ENCODE results near the gene AMIGO2.

The AMIGO2 gene

DNA sequence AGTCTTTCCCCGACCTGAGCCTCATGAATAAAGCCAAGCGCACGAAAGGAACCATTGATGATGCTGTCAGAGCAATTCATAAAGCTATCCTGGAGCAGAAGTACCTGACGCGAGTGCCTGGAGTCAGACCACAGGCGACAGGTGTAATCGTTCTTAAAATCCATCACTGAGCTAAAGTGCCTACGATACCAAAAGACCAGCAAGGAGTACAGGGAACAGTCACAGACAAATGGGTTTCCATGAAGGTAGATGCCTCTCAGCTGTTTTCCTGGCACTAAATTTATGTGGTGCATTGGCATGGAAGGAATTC lies 1.7 kb downstream of the AMIGO2 start:
- Histone ChIP-seq H2AFZ (ENCODE audit: low read depth, low read length, severe bottlenecking) (no peak overlapping the region), H3K27me3 (ENCODE audit: low read length) (no peaks in the 10 kb centered on the region), H3K9me3 (ENCODE audit: insufficient read depth, low read length) (no peaks in the 10 kb centered on the region), H3K27ac (ENCODE audit: low read depth, low read length) (no peak overlapping the region), H3K79me2 (ENCODE audit: insufficient read depth, low read length) (no peaks in the 10 kb centered on the region), H4K20me1 (ENCODE audit: low read depth, low read length) (no peaks in the 10 kb centered on the region), H3K36me3 (ENCODE audit: low read length) (no peaks in the 10 kb centered on the region), H3K9me2 (replicated peaks; ENCODE audit: insufficient read depth, low read length) (no peaks in the 10 kb centered on the region), H3F3A (ENCODE audit: insufficient read depth) (peaks cover 19% of the 10 kb centered on the region), H3K4me3 (ENCODE audit: insufficient read depth, low read length, poor library complexity, severe bottlenecking) (no peak overlapping the region), H3K4me2 (ENCODE audit: low read depth, low read length, poor library complexity, severe bottlenecking) (peak overlapping the region; percentile 96), H3K9ac (ENCODE audit: low read length) (no peak overlapping the region)
- no peak for TF ChIP-seq EZH2phosphoT487 (conservative IDR thresholded peaks at IDR 0.05; ENCODE audit: low read length)
- TF ChIP-seq, protein P1, sequence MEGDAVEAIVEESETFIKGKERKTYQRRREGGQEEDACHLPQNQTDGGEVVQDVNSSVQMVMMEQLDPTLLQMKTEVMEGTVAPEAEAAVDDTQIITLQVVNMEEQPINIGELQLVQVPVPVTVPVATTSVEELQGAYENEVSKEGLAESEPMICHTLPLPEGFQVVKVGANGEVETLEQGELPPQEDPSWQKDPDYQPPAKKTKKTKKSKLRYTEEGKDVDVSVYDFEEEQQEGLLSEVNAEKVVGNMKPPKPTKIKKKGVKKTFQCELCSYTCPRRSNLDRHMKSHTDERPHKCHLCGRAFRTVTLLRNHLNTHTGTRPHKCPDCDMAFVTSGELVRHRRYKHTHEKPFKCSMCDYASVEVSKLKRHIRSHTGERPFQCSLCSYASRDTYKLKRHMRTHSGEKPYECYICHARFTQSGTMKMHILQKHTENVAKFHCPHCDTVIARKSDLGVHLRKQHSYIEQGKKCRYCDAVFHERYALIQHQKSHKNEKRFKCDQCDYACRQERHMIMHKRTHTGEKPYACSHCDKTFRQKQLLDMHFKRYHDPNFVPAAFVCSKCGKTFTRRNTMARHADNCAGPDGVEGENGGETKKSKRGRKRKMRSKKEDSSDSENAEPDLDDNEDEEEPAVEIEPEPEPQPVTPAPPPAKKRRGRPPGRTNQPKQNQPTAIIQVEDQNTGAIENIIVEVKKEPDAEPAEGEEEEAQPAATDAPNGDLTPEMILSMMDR (IDR thresholded peaks at IDR 0.05; ENCODE audit: insufficient read depth, low read length, poor library complexity, severe bottlenecking), result no peak

GRCh38 chr12:47077206-47078085 lies 2.3 kb downstream of the AMIGO2 start:
- Histone ChIP-seq H3K27me3 (ENCODE audit: low read length) (no peaks in the 10 kb centered on the region), H3K36me3 (ENCODE audit: low read length) (no peaks in the 10 kb centered on the region), H3K4me2 (ENCODE audit: low read depth, low read length, poor library complexity, severe bottlenecking) (peak overlapping the region; percentile 11)

DNA sequence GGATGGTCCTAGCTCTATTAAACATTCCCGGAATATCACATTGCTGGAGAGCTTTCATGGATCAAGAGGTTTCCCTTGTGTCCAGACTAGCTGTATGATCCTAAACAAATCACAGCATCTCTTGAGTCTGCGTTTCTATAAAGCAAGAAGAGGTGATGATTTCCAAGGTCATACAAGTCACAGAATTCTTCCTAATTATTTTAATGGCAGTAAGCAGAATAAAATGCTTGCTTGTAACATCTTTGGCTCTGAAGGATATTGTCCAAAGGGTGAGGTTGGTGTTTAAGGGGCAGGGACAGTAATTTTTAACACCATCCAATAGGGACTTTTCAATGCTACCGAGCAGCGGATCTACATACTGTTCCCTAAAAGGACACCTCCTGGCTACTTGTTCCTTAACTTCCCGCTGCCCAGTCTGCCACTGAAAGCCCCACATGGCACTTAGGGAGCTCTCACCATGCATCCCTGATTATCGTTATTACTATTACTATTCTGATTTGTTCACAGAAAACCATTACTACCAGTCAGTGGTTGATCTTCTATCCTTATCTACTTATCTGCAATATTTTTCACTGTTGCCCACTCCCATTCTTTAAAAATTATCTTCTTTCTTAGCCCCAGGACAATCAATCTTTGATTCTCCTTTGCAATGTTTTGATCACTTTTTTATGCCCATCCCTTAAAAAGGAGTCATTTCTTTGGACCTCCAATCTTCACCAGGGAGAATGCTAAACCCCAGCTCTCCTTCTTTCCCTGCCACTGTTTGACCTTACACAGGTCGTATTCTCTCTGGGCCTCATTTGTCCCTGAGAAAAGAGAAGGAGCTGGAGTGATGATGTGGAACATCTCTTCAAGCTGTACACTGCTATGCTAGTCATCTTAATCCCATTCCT lies 4.3 kb downstream of the AMIGO2 start:
- no peak overlapping the region for H3K4me2 ChIP-seq (ENCODE audit: low read depth, low read length, poor library complexity, severe bottlenecking)
- no peak overlapping the region for H3K4me3 ChIP-seq (ENCODE audit: insufficient read depth, low read length, poor library complexity, severe bottlenecking)
- no peaks in the 10 kb centered on the region for H3K9me3 ChIP-seq (ENCODE audit: insufficient read depth, low read length)
- no peaks in the 10 kb centered on the region for H3K27me3 ChIP-seq (ENCODE audit: low read length)
- no peaks in the 10 kb centered on the region for H3K36me3 ChIP-seq (ENCODE audit: low read length)
- H3K79me2 ChIP-seq (ENCODE audit: insufficient read depth, low read length), result no peaks in the 10 kb centered on the region
- H3K9me2 ChIP-seq (replicated peaks; ENCODE audit: insufficient read depth, low read length), result no peaks in the 10 kb centered on the region
- TF ChIP-seq, protein P1 (IDR thresholded peaks at IDR 0.05; ENCODE audit: insufficient read depth, low read length, poor library complexity, severe bottlenecking), result no peak
- no peak for TF ChIP-seq EZH2phosphoT487 (conservative IDR thresholded peaks at IDR 0.05; ENCODE audit: low read length)
- H2AFZ ChIP-seq (ENCODE audit: low read depth, low read length, severe bottlenecking), result no peak overlapping the region
- H4K20me1 ChIP-seq (ENCODE audit: low read depth, low read length), result no peaks in the 10 kb centered on the region
- no peaks in the 10 kb centered on the region for H3F3A ChIP-seq (ENCODE audit: insufficient read depth)
- no peak overlapping the region for H3K9ac ChIP-seq (ENCODE audit: low read length)
- no peak overlapping the region for H3K27ac ChIP-seq (ENCODE audit: low read depth, low read length)

More at GRCh38 chr12:47077206-47078085, 2.3 kb downstream of the AMIGO2 start:
- H3K27ac ChIP-seq (ENCODE audit: low read depth, low read length), result no peak overlapping the region
- TF ChIP-seq, protein P1 (IDR thresholded peaks at IDR 0.05; ENCODE audit: insufficient read depth, low read length, poor library complexity, severe bottlenecking), result no peak
- TF ChIP-seq EZH2phosphoT487 (conservative IDR thresholded peaks at IDR 0.05; ENCODE audit: low read length), result no peak
- no peak overlapping the region for H2AFZ ChIP-seq (ENCODE audit: low read depth, low read length, severe bottlenecking)
- H3K9me2 ChIP-seq (replicated peaks; ENCODE audit: insufficient read depth, low read length), result no peaks in the 10 kb centered on the region
- H3K9me3 ChIP-seq (ENCODE audit: insufficient read depth, low read length), result no peaks in the 10 kb centered on the region
- H3K4me3 ChIP-seq (ENCODE audit: insufficient read depth, low read length, poor library complexity, severe bottlenecking), result no peak overlapping the region
- no peak overlapping the region for H3K9ac ChIP-seq (ENCODE audit: low read length)
- no peaks in the 10 kb centered on the region for H3K79me2 ChIP-seq (ENCODE audit: insufficient read depth, low read length)
- no peaks in the 10 kb centered on the region for H4K20me1 ChIP-seq (ENCODE audit: low read depth, low read length)
- peaks cover 19% of the 10 kb centered on the region for H3F3A ChIP-seq (ENCODE audit: insufficient read depth)
